ENCODE measurements around the gene TRIM44. TPM values are rescaled to one million over a fixed set of nuclear protein-coding genes. Genes with fewer than 3 reads are reported as not detected.
A peak's percentile ranks its signal among the peaks of the same experiment; 100 is the strongest.

TRIM44 gene
- total RNA-seq, 1 experiment from 2014 or later: 33.4 TPM

- H3K4me1 ChIP-seq (ENCODE audit: control insufficient read depth in 1 of 2, insufficient read depth in 2 of 2, low read length in 2 of 2): peaks cover 2 to 38% of the 10 kb centered on the region in 2 experiments; a peak in 2 of 4 replicates
- intact Hi-C loops (cut with micrococcal nuclease): no loop called here
- CTCF ChIA-PET: interaction anchor here (7.2 kb wide), 1 partner anchor 22 kb away, joined by 53 read pairs; no protein-coding TSS in a partner anchor
- no peaks in the 10 kb centered on the region for H3K36me3 ChIP-seq (ENCODE audit: control insufficient read depth in 1 of 2, insufficient read depth in 2 of 2, low read length in 2 of 2)
- H4K20me1 ChIP-seq (ENCODE audit: insufficient read depth): no peaks in the 10 kb centered on the region
- RAD21 ChIA-PET (ENCODE audit: low non-redundant PET in 1 of 2, low total read pairs in 2 of 2, uncharacterized antibody in 2 of 2, unreplicated experiment in 2 of 2): no interaction called here
- POLR2A ChIA-PET: no interaction called here
- no peak overlapping the region for H3K9ac ChIP-seq (ENCODE audit: low read length)
- no peak overlapping the region for H3K4me2 ChIP-seq (ENCODE audit: low read length)
- H3K27ac ChIP-seq (ENCODE audit: low read depth, low read length): no peak overlapping the region
- TF ChIP-seq POLR2A (IDR thresholded peaks at IDR 0.05; ENCODE audit: borderline replicate concordance, extremely low read depth, insufficient read depth, insufficient read length) (no peak), TCF7L2 (IDR thresholded peaks at IDR 0.05; ENCODE audit: borderline replicate concordance, extremely low read depth, insufficient read depth, insufficient read length) (no peak), JUND (IDR thresholded peaks at IDR 0.05) (no peak), SRF (IDR thresholded peaks at IDR 0.05; ENCODE audit: low read depth) (no peak), CTCF (IDR thresholded peaks at IDR 0.05 in 2 of 3, conservative IDR thresholded peaks at IDR 0.05 in 1 of 3; ENCODE audit: borderline replicate concordance in 1 of 3, insufficient read depth in 1 of 3, low read depth in 2 of 3, low read length in 2 of 3) (peak in 2 of 3 experiments; percentile 40 to 55; a peak in 4 of 6 replicates), ZBTB33 (IDR thresholded peaks at IDR 0.05; ENCODE audit: extremely low read depth, insufficient replicate concordance, low read length) (no peak), ATF3 (IDR thresholded peaks at IDR 0.05) (no peak)
- no peak overlapping the region for H3K4me3 ChIP-seq (replicated peaks in 1 of 2; ENCODE audit: low read depth in 1 of 2, low read length in 2 of 2)
- ATAC-seq (no peak), DNase-seq (ENCODE audit: low read depth, low spot score) (no peak)
- BruUV-seq (replicated peaks): no TSS peak
- no peaks in the 10 kb centered on the region for H3K9me2 ChIP-seq (ENCODE audit: insufficient read depth)
- no peaks in the 10 kb centered on the region for H3K27me3 ChIP-seq (ENCODE audit: insufficient read depth, low read length)
- H3K9me3 ChIP-seq (ENCODE audit: control insufficient read depth in 1 of 2, insufficient read depth in 1 of 2, low read depth in 1 of 2, low read length in 2 of 2): no peaks in the 10 kb centered on the region
- no peak overlapping the region for H2AFZ ChIP-seq (ENCODE audit: low read depth, low read length, poor library complexity, severe bottlenecking)
- H3K79me2 ChIP-seq (ENCODE audit: insufficient read depth, low read length): no peaks in the 10 kb centered on the region
These were observed 137.1 kb downstream of the TRIM44 start for GRCh38 chr11:35799655-35800054.

All from HCT116 (cell line).